ENCODE measurements around the gene KLB. TPM values are rescaled to one million over a fixed set of nuclear protein-coding genes. Genes with fewer than 3 reads are reported as not detected.
"Not testable (repeated sequence)": the region's sequence is repeated elsewhere in the genome, so short reads cannot be mapped to it uniquely, and the experiment has no call there.

Gene KLB
- total RNA-seq, 2 donors from 2014 or later: 0.23 to 0.34 TPM

DNA sequence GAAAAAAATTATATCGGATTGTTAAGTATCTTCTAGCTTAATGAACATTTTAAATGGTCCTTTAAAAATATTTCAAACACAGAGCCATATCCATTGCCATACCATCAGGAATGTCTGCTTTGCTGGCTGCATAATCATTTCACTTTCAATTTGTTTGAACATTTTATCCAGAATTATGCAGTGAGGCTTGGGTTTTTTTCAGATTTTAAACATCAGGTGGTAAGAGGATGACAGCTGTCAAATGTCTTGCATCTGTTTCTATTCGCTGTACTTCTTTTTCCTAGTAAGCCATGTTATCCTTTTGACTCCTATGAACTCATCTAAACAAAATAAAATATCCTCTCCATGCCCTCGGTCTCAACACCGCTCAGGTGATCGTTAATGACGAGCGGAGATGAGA lies 41.4 kb upstream of the KLB start:
- peak overlapping the region; percentile 84 to 86 for H3K27ac ChIP-seq
- no peaks in the 10 kb centered on the region for H3K36me3 ChIP-seq
- WGBS: 6% methylated on average over 7 of the region's 7 CpGs
- TF ChIP-seq POLR2A (IDR thresholded peaks at IDR 0.05): no peak
- TF ChIP-seq, protein P1, sequence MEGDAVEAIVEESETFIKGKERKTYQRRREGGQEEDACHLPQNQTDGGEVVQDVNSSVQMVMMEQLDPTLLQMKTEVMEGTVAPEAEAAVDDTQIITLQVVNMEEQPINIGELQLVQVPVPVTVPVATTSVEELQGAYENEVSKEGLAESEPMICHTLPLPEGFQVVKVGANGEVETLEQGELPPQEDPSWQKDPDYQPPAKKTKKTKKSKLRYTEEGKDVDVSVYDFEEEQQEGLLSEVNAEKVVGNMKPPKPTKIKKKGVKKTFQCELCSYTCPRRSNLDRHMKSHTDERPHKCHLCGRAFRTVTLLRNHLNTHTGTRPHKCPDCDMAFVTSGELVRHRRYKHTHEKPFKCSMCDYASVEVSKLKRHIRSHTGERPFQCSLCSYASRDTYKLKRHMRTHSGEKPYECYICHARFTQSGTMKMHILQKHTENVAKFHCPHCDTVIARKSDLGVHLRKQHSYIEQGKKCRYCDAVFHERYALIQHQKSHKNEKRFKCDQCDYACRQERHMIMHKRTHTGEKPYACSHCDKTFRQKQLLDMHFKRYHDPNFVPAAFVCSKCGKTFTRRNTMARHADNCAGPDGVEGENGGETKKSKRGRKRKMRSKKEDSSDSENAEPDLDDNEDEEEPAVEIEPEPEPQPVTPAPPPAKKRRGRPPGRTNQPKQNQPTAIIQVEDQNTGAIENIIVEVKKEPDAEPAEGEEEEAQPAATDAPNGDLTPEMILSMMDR (IDR thresholded peaks at IDR 0.05): no peak
- TF ChIP-seq POLR2AphosphoS5 (IDR thresholded peaks at IDR 0.05): no peak
- H3K27me3 ChIP-seq (replicated peaks; ENCODE audit: insufficient read depth): no peaks in the 10 kb centered on the region
- peak overlapping the region; percentile 82 to 85 for H3K4me3 ChIP-seq
- no peaks in the 10 kb centered on the region for H3K9me3 ChIP-seq
- intact Hi-C loops (cut with DNase I): loop anchor here (10.0 kb wide), 2 partner anchors 89 to 269 kb away; partner anchors contain the start of genes LIAS, RPL9 and SMIM14
- no peaks in the 10 kb centered on the region for H3K4me1 ChIP-seq (replicated peaks)
- DNase-seq (ENCODE audit: low spot score): no peak

DNA sequence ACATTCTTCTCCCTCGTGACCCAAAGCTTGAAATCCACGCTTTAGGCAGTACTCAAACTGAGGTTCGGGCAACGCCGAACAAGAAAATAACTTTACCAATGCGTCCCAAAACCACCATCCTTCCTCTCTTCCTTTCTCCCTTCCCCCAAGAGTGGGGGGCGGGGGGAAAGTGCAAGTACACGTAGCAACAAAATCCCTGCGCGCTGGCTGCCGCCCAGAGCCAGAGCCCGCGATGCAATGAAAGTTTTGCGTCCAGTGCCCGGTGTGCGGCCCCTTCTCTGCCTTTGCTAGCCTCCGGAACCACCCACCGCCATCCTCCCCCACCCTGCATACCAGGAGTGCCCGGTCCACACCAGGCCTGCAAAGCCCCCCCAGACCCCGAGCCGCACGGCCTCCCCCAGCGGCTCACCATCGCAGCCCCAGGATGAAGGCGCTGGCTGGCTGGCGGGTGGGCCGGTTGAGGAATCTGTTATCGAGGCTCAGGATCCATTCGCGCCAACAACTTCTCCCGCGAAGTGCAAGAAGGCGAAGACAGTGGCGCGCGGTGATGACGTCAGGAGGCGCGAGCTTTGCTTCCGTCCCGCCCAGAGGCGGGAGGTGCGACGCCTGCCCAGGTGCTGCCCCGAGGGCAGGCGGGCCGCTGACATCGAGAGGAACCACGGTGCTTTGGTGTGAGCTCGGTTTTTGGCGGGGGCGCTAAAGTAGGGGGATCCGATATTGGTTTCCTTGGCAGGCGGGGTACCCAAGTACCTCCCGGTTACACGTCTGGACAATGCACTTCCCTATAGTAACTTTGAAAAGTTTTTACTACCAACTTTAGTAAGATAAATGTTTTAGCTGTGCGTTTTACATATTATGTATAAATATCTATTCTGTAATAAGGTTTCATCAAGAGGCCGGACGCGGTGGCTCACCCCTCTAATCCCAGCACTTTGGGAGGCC lies 40.6 kb upstream of the KLB start, which contains the start of gene RFC1:
RFC1 (minus strand) TSS at position 533 of the 942 bp plus-strand sequence; CDS start at position 412, 121 bp downstream.
- DNase-seq (ENCODE audit: low spot score): peak; percentile 89
- no peaks in the 10 kb centered on the region for H3K4me1 ChIP-seq (replicated peaks)
- TF ChIP-seq POLR2AphosphoS5 (IDR thresholded peaks at IDR 0.05) (peak; percentile 96), POLR2A (IDR thresholded peaks at IDR 0.05) (peak; percentile 53)
- TF ChIP-seq, protein P1 (IDR thresholded peaks at IDR 0.05): peak in 1 of 4 experiments; percentile 11
- intact Hi-C loops (cut with DNase I): loop anchor here (10.0 kb wide), 2 partner anchors 89 to 269 kb away; partner anchors contain the start of genes LIAS, RPL9 and SMIM14
- H3K4me3 ChIP-seq: peak within 1 kb of the TSS; percentile 82 to 85
- no peaks in the 10 kb centered on the region for H3K36me3 ChIP-seq
- no peaks in the 10 kb centered on the region for H3K9me3 ChIP-seq
- H3K27me3 ChIP-seq (replicated peaks; ENCODE audit: insufficient read depth): no peaks in the 10 kb centered on the region
- peak within 1 kb of the TSS; percentile 84 to 86 for H3K27ac ChIP-seq
- WGBS: 3% methylated on average over 59 of the region's 60 CpGs

DNA sequence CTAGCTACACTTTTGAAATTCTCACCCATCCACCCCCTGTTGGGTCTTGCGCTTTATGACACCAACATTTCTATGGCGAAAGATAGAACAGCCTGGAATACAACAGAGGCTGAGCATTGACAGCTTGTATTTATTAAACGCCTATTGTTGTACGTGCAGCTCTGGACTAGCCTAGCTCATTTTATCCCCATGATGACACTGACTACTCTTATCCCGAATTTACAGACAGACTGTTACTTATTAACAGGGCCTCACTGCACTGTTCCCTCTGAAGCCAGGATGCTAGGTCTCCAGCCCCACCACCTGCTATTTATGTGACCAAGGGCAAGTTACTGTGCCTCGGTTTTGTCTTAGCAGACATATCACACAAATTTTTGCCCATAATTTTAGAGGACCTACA lies 39.6 kb upstream of the KLB start:
- H3K9me3 ChIP-seq: no peaks in the 10 kb centered on the region
- intact Hi-C loops (cut with DNase I): loop anchor here (10.0 kb wide), 2 partner anchors 88 to 268 kb away; partner anchors contain the start of genes LIAS, RPL9 and SMIM14
- H3K27ac ChIP-seq: no peak overlapping the region
- no peak for TF ChIP-seq POLR2AphosphoS5 (IDR thresholded peaks at IDR 0.05)
- TF ChIP-seq, protein P1 (IDR thresholded peaks at IDR 0.05): no peak
- no peak for TF ChIP-seq POLR2A (IDR thresholded peaks at IDR 0.05)
- 82% methylated on average over 6 of the region's 6 CpGs for WGBS
- H3K4me3 ChIP-seq: no peak overlapping the region
- no peak for DNase-seq (ENCODE audit: low spot score)
- H3K36me3 ChIP-seq: no peaks in the 10 kb centered on the region
- no peaks in the 10 kb centered on the region for H3K27me3 ChIP-seq (replicated peaks; ENCODE audit: insufficient read depth)
- H3K4me1 ChIP-seq (replicated peaks): no peaks in the 10 kb centered on the region

DNA sequence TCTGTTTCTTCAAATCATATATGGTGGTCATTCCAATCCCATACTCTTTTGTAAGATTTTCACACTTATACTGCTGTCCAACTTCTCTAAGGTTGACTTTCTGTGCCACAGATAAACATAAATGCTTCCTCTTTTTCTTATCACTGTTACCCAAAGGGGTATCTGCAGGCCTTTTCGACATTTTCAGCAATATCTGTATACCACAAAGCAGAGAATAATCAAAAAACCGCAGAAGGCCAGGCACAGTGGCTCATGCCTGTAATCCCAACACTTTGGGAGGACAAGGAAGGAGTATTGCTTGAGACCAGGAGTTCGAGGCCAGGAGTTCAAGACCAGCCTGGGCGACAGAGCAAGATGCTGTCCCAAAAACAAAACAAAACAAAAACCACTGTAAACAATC lies 37.4 kb upstream of the KLB start:
- no peaks in the 10 kb centered on the region for H3K4me1 ChIP-seq (replicated peaks)
- WGBS: 62% methylated on average over 4 of the region's 4 CpGs
- TF ChIP-seq POLR2A (IDR thresholded peaks at IDR 0.05) (no peak), POLR2AphosphoS5 (IDR thresholded peaks at IDR 0.05) (no peak)
- TF ChIP-seq, protein P1 (IDR thresholded peaks at IDR 0.05): no peak
- no peak for DNase-seq (ENCODE audit: low spot score)
- H3K27me3 ChIP-seq (replicated peaks; ENCODE audit: insufficient read depth): no peaks in the 10 kb centered on the region
- H3K36me3 ChIP-seq: no peaks in the 10 kb centered on the region
- H3K27ac ChIP-seq: no peak overlapping the region
- no peaks in the 10 kb centered on the region for H3K9me3 ChIP-seq
- no peak overlapping the region for H3K4me3 ChIP-seq
- intact Hi-C loops (cut with DNase I): loop anchor here (10.0 kb wide), 2 partner anchors 86 to 266 kb away; partner anchors contain the start of genes LIAS, RPL9 and SMIM14

DNA sequence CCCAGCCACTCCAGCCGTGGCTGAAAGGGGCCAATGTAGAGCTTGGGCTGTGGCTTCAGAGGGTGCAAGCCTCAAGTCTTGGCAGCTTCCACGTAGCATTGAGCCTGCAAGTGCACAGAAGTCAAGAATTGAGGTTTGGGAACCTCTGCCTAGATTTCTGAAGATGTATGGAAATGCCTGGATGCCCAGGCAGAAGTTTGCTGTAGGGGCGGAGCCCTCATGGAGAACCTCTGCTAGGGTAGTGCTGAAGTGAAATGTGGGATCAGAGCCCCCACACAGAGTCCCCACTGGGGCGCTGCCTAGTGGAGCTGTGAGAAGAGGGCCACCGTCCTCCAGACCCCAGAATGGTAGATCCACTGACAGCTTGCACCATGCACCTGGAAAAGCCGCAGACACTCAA lies 35.5 kb upstream of the KLB start:
- H3K4me3 ChIP-seq; H3K36me3 ChIP-seq; H3K4me1 ChIP-seq (replicated peaks); H3K27ac ChIP-seq; H3K27me3 ChIP-seq (replicated peaks; ENCODE audit: insufficient read depth); intact Hi-C loops (cut with DNase I); DNase-seq (ENCODE audit: low spot score); H3K9me3 ChIP-seq: not testable (repeated sequence)
- 92% methylated on average over 6 of the region's 6 CpGs for WGBS

All from prostate gland (tissue), 2 donors.